HG03066 (cell line): ENCODE results near the gene SEC14L1.

Source experiments
- ATAC-seq: cut with Tn5 transposase; IDR thresholded peaks from one replicate; pipeline ENCODE4 v1.9.1; 2021; ENCODE audit warnings: low read depth; ENCODE audit not compliant: unreplicated experiment

SEC14L1 gene

DNA sequence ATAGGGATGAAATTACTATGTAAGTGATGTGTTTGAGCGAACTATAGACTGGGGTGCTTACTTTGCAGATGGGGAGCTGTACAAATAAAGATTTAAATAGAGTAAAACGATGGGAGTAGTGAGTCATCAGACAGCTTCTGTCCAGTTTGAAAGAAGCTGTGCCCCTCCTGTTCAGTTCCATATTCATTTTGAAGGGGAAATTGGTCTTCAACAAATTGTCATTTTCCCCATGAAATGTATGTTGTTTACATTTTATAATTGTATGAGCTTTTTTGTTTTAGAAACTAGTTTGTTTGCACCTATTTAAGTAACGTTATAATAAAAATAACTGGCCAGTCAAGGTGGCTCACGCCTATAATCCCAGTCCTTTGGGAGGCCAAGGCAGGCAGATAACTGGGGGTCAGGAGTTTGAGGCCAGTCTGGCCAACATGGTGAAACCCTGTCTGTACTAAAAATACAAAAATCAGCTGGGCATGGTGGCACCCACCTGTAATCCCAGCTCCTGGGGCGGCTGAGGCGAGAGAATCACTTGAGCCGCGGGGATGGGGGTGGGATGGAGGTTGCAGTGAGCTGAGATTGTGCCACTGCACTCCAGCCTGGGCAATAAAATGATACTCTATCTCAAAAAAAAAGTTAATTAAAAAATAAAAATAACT, 20.2 kb downstream of the SEC14L1 start:
- ATAC-seq: no peak

GRCh38 chr17:77161953-77162352, 21.2 kb downstream of the SEC14L1 start:
- no peak for ATAC-seq

- ATAC-seq: no peak
These were observed 22.2 kb downstream of the SEC14L1 start for GRCh38 chr17:77163001-77163400.

GRCh38 chr17:77163511-77164280, 22.9 kb downstream of the SEC14L1 start:
- ATAC-seq: no peak

DNA sequence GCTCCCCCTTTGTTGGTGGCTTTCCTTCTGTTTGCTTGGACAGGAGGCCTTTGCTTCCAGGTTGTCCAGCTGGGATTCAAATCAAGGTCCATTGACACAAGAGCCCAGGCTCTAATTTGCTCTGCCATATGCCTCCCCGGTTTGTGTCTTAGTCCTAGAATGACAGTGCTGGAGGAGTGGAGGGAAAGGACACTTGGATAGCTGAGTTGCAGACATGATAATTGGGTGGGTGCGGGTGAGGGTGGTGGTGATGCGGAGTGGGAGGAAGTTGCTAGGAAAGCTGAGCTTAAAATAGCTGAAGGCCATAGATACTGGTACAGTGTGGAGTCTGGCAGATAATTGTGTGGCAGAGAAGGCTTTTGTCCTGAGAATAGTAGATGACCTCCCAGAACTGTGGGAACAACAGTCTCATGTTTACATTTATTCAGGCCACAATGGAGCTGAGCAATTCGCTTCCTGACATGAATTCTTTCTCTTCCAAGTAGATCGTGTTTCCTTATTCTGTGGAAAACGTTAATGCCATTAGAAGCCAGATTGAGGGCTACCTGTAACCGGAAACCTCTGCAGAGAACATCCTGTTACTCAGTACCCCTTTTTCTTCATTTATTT, 23.8 kb downstream of the SEC14L1 start:
- ATAC-seq: no peak

- ATAC-seq: no peak
These were observed 24.8 kb downstream of the SEC14L1 start for GRCh38 chr17:77165577-77165976.

GRCh38 chr17:77167472-77168306, 26.9 kb downstream of the SEC14L1 start:
- ATAC-seq: no peak

DNA sequence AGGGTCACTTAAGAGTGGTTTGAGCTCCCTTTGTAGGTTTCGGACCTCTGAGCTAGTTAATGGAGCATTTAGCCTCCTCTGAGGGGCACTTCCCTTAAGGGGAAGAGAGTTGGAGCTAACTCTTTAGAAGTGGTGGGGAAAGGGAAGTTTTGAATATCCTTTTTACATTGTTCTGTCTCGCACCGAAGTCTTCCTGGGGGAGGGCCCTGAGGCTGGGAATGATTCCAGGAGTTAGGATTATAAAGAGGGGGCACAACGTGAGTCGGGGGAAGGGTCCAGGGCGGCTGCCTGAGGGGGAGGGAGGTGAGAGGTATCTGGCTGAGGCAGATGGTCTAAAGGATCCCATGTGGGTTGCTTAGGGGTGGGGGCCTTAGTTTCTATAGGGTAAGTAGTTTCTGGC, 32.3 kb downstream of the SEC14L1 start:
- ATAC-seq: no peak

- ATAC-seq: no peak
These were observed 34.3 kb downstream of the SEC14L1 start for GRCh38 chr17:77174928-77175661.

DNA sequence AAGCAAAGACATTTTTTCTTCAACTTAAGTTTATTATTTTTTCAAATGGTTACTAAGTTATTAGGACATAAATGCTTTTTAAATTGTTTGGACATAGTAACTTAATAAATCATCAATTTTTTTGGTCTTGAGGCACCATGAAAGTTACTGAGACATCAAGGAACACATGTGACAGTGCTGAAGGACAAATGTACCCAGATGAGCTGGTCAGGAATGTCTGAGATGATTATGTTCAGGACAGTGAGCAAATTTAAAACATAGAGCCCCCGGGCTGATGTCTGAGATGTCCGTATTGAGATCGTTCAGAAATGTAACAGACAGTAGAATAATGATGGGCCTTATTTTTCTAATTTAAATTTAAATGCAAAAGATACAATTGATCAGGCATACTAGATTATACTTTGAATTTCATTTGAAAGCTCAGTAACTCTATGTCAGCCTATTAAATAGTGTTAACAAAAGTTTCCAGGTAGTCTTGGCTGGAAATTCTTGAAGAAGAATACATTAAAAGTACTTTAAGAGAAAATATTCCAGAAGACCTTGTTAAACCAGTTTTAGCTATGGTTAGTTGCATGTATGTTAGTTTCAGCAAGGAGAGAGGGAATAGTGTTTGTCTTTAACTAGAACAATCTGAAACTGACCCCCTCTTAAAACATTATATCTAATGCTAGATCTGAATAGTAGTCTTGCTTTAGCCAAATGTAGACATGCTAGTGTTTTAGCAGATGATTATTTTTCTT, 36.4 kb downstream of the SEC14L1 start:
- no peak for ATAC-seq

DNA sequence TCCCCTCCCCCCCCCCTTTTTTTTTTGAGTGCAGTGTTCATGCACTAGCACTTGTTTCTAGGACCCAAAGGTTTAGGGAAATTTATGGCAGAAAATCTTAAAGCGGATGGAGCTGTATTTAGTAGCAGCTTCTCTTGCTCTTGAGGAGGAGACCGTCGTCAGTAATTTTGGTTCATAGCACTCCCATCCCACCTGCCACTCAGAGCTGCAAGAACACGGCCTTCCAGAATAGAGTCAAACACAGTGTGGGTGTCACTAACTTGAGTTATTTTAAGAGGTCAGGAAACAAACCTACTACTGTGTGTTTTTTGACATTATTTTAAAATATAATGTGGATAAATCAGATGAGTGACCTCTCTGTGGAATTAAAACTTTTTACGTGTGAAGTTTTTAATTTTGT, 37.3 kb downstream of the SEC14L1 start:
- ATAC-seq: no peak

GRCh38 chr17:77178563-77178962, 37.8 kb downstream of the SEC14L1 start:
- ATAC-seq: no peak

GRCh38 chr17:77180503-77181357, 40.0 kb downstream of the SEC14L1 start:
- ATAC-seq: no peak

GRCh38 chr17:77182205-77183172, 41.7 kb downstream of the SEC14L1 start:
- ATAC-seq: no peak

DNA sequence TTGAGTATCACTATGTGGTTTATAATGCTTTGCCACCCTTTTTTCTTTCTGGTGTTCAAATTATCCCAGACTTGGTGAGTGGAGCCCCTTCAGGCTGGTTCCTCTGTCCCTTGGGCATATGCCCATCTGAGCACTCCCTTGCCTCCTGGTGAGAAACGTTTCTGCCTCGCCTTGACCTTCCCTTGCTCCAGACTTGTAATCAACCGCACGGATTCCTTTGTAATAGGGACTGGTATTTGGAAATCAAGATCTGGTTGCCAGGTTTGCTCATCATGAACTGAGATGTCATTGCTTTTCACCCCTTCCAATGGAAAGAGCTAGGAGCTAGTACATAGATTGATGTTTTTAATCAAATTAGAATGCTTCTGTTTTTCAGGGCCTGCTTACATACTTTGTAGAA, 43.7 kb downstream of the SEC14L1 start:
- no peak for ATAC-seq

GRCh38 chr17:77185137-77185536, 44.4 kb downstream of the SEC14L1 start:
- ATAC-seq: no peak

- ATAC-seq: no peak
These were observed 45.4 kb downstream of the SEC14L1 start for GRCh38 chr17:77186141-77186604.
